AML-193 (cell line): ENCODE data around the gene CBY1.
"Not testable (repeated sequence)": the region's sequence is repeated elsewhere in the genome, so short reads cannot be mapped to it uniquely, and the experiment has no call there.

Source experiments
- DNase-seq, 2 experiments: peaks; one replicate each; lab custom pipeline; 2025; lab: John Stamatoyannopoulos, UW

CBY1 gene

GRCh38 chr22:38656256-38657044 lies at the start of gene CBY1, which contains the start of gene FAM227A:
Gene CBY1 (plus strand): TSS chr22:38656638. CDS start chr22:38668055, 11,417 bp downstream.
Gene FAM227A (minus strand): TSS chr22:38656392. CDS start chr22:38650168, 6,224 bp downstream.
- DNase-seq: peak; percentile 78

DNA sequence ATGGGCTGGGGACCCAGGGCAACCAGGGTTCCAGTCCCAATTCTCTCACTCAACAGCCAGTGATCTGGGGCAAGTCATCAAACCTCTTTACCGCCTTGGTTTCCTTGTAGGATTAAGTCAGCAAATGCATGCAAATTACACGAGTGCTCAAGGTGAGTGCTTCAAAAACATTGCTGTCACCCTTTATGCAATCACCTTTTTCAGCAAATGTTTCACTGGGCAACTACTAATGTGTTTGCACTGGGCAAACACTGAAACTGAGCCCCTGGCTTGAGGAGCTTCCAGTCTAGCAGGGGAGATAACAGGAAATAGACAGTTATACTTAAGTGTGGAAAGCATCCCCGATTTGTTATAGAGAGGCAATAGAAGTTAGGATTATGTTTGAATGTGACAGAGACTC lies 48.8 kb upstream of the CBY1 start:
- no peak for DNase-seq

DNA sequence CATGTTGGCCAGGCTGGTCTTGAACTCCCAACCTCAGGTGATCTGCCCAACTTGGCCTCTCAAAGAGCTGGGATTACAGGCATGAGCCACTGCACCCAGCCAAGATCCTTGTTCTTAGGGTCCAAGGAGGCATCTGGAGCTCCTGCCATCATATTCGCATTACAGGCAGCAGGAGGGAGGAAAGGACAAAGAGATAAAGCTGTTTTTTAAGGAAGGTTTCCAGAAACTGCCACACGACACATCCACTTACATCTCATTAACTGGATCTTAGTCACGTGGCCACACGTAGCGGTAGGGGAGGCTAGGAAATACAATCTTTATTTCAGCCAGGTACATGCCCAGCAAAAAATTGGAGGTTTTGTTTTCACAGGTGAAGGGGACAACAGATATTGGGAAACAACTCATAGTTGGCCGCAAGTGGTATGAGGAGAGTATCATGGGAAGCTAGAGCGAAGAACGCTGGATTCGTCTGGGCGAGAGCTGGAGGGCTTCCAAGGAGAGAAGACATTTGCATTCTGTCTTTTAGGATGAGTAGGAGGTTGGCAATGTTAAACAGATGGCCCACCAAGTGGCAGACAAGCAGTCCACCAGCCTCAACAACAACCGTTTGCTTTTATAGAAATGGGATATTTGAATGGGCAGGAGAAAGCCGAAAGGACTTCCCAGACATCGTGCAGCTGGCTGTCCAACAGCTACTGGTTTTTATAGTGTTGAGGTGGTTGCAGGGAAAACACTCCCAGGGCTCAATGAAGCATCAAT lies 47.3 kb upstream of the CBY1 start:
- no peak for DNase-seq

DNA sequence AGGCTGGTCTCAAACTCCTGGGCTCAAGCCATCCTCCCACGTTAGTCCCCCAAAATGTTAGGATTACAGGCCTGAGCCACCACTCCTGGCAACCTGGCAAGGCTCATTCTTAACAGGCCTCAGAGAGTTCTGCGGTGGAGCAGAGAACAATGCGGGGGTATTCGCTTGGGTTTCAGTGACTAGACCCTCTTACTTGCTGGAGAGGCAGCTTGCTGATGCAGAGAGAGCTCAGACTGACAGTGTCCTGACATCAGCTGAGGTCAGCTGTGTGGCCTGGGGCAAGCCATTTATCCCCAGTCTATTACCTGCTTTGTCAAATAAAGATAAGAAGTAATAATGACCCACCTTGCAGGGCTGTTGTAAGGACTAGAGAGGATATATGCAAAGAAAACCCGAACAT lies 46.2 kb upstream of the CBY1 start:
- DNase-seq: no peak

GRCh38 chr22:38611559-38611958 lies 44.9 kb upstream of the CBY1 start:
- DNase-seq: no peak

GRCh38 chr22:38612217-38613006 lies 44.0 kb upstream of the CBY1 start:
- DNase-seq: no peak

DNA sequence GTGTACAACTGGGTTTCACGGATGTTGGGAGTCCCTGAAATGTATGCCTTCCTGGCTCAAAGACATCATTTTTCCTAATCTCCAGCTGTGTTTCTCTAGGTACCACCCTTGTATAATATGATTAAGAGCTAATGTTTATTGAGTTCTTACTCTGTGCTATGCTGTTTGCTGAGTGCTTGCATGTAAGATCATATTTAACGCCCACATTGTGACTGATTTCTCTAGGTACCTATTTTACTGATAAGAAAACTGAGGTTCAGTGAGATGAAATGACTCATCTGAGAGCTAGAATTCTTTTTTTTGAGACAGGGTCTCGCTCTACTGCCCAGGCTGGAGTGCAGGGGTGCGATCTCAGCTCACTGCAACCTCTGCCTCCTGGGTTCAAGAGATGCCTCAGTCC lies 42.9 kb upstream of the CBY1 start:
- DNase-seq: no peak

DNA sequence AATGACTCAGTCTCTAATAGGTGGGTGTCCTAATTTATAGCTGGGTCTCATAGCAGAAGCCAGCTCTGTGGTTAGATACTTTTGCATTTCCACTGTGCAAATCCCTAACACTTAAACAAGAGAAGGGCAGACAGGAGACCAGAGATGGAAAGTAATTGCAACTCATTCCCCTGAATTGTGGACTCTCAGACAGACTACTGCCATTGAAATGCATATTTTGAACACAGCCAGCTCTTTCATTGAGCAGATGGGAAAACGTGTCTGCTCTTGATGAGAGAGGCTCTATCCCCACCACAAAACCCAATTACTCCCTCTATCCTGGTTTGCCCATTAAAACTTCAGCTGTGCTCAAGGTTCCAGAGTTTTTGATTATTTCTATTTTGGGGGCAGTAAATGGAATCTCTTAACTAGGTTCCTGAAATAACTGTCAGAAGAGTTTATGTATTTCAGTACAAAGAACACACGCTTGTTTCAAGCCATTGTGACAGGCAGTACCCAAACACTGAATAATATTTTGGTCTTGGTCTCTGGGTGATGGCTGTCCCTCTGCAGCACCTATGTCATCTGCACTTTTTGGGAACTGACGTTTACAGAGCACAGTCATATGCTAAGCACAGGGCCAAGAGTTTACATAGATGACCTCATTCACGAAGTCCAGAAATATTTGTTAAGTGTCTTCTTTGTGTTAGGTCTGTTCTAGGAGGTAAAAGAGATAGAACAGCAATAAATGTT lies 41.9 kb upstream of the CBY1 start:
- no peak for DNase-seq

DNA sequence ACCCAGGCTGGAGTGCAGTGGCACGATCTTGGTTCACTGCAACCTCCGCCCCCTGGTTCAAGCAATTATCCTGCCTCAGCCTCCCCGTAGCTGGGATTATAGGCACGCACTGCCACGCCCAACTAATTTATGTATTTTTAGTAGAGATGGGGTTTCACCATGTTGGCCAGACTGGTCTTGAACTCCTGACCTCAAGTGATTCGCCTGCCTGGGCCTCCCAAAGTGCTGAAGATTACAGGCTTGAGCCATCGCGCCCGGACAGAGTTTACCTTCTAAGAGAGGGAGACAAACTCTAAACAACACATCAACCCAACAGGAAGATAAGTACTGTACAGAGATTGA lies 41.4 kb upstream of the CBY1 start:
- not testable (repeated sequence) for DNase-seq

DNA sequence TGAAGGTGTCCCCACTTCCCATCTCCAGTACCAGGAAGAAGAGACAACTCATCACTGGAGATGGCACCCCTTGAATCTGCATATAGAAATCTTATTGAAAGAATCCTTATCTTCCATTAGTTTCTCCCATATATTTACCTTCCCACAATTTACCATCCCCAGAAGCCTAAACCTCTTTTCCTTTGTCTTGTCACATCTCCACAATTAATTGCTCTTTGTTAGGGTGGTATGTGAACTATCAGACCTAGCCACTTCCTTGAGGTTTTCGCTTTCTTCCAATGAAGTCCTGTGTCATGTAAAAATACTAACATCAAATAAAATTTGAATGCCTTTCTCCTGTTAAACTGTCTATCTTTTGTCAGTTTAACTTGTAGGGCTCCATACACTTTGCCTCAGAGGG lies 38.2 kb upstream of the CBY1 start:
- no peak for DNase-seq

- DNase-seq: no peak
These were observed 37.8 kb upstream of the CBY1 start for GRCh38 chr22:38618682-38619081.

- no peak for DNase-seq
These were observed 33.1 kb upstream of the CBY1 start for GRCh38 chr22:38623351-38623750.

GRCh38 chr22:38628444-38628843 lies 28.0 kb upstream of the CBY1 start:
- no peak for DNase-seq

GRCh38 chr22:38629108-38629507 lies 27.3 kb upstream of the CBY1 start:
- DNase-seq: no peak

GRCh38 chr22:38631724-38632123 lies 24.7 kb upstream of the CBY1 start:
- DNase-seq: peak in 1 of 2 experiments; percentile 15

DNA sequence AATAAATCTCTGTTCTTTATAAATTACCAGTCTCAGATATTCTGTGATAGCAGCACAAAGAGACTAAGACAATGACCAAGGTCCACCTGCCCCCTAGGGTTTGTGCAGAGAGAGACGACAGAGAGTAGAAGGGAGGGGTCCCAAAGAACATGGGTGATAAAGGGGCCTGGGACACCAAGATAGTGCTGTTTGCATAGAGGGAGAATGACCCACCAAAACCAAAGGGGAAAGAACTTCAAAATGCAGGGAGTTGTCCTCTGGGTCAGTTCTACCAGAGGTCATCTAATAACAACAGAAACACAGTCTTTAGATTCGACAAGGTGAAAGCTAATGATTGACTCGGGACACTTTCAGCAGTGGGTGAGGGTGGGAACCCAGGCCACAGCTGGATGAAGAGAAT lies 23.9 kb upstream of the CBY1 start:
- DNase-seq: no peak

DNA sequence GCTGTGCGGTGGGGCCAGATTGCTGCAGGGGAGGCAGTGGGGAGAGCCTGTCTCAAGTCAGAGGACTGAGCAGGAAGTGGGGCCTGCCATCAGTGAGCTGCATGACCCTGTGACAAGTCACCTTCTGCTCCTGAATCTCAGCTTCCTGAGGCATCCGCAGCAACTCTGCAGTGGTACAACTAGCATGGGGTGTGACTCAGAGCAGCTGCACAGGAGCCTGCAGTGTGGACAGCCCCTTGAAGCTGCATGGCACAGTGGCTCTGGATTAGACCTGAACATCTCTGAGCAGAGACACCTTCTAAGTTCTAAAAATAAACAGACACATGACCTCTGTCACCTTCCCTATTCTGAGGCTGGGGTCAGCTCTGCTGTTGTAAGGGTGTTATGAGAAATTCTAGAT lies 18.2 kb upstream of the CBY1 start:
- DNase-seq: no peak

- DNase-seq: no peak
These were observed 17.7 kb upstream of the CBY1 start for GRCh38 chr22:38638728-38639127.

DNA sequence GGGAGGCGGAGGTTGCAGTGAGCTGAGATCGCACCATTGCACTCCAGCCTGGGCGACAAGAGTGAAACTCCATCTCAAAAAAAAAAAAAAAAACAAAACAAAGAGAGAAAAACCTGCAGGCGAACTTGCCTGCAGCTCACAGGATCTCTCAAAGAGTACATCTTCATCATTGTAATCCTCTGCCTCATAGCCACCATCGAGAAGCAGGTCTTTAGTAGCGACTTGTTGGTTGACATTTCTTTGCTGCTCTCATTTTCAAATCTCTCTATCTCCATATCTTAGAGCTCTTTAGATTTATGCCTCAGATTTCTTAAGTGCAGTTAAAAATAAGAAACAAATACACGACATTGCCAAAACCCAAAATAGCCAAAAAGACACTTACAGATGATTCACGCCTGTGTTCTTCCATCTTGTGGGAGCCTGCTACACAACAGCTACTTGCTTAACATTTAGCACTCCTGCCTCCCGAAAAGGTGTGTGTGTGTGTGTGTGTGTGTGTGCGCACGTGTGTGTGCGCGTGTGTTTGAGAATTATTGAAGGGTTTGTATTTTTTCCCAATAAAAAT lies 14.9 kb upstream of the CBY1 start:
- no peak for DNase-seq

DNA sequence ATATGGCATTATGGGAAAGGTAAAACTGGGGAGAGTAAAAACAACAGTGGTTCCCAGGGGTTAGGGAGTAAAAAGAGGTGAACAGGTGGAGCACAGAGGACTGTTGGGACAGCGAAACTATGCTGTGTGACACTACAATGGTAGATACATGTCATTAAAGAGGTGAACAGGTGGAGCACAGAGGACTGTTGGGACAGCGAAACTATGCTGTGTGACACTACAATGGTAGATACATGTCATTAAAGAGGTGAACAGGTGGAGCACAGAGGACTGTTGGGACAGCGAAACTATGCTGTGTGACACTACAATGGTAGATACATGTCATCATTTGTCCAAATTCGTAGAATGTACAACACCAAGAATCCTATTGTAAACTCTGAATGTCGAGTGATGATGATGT lies 12.2 kb upstream of the CBY1 start:
- not testable (repeated sequence) for DNase-seq

DNA sequence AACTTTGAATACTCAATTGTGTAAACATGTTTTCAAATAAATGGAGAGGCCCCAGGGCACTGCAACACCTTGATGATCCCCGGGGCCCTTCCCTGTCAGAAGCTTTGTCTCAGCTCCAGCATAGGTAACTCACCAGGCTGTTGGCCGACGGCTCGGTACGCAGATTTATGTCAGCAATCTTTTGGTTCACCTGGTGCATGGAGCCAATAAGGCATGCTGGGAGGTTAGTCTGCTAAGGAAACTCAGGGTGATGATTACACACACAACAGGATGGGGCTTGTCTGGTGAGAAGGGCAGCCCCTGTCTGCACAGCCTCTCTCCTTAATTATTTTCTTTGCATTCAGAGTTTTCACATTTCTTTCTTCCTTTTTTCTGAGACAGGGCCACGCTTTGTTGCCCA lies 11.0 kb upstream of the CBY1 start:
- DNase-seq: no peak
